HepG2 (cell line): Measurements from ENCODE around the gene PRR9. TPM values are rescaled to one million over a fixed set of nuclear protein-coding genes. Genes with fewer than 3 reads are reported as not detected.

Experiments
- IRX3 ChIP-seq: sonication (generic); formaldehyde crosslinking; IDR thresholded peaks from 2 replicates; pipeline ENCODE4 v1.8.1; 2023; ENCODE audit warnings: mild to moderate bottlenecking, low read depth, missing genetic modification reagents, borderline replicate concordance
- RAD51 ChIP-seq: fragments of 450-650 bp; IDR thresholded peaks from 2 replicates; pipeline ENCODE4 v1.6.1; 2016; ENCODE audit warnings: borderline replicate concordance
- ZBTB7B ChIP-seq: sonication (generic); formaldehyde crosslinking; IDR thresholded peaks from 2 replicates; pipeline ENCODE4 v1.4.0; 2020; ENCODE audit warnings: missing genetic modification reagents
- polyA plus RNA-seq, 8 experiments: library from polyadenylated mRNA; depleted of rRNA in 3 of 8; stranded (reverse) in 7 of 8; unstranded in 1 of 8; fragments of >200 nt; fragmentation: Illumina TruSeq in 4 of 8; extraction: Trizol in 4 of 8; gene quantifications; 2 replicates each; pipeline versions ENCODE4 v1.2.1 to v1.2.3, GENCODE V29; 2011 to 2016; ENCODE audit warnings: low read depth in 4 of 8, missing spikeins in 1 of 8, mixed read lengths in 1 of 8; ENCODE audit not compliant: insufficient read depth in 1 of 8
- total RNA-seq, 5 experiments: library from RNA; depleted of rRNA; stranded (reverse); fragments of >200 nt; fragmentation: Illumina TruSeq; extraction: Trizol; gene quantifications; 2 replicates each; pipeline ENCODE4 v1.2.3, GENCODE V29; 2016; ENCODE audit warnings: low read depth in 1 of 5
- TF ChIP-seq, protein P1 (sequence below): sonication (generic); formaldehyde crosslinking; IDR thresholded peaks from 2 replicates; pipeline ENCODE4 v1.9.0; 2021; ENCODE audit warnings: mild to moderate bottlenecking, missing genetic modification reagents
- TF ChIP-seq, protein P2 (sequence below): sonication (generic); formaldehyde crosslinking; IDR thresholded peaks from one replicate; pipeline ENCODE4 v1.5.1; 2020; ENCODE audit warnings: mild to moderate bottlenecking, missing genetic modification reagents; ENCODE audit errors: not compliant biosample characterization

Gene PRR9
- total and polyA plus RNA-seq, 2 of the 13 experiments (the other 11 are each of a cell fraction or from before 2014, with no cell fraction given): not detected

DNA sequence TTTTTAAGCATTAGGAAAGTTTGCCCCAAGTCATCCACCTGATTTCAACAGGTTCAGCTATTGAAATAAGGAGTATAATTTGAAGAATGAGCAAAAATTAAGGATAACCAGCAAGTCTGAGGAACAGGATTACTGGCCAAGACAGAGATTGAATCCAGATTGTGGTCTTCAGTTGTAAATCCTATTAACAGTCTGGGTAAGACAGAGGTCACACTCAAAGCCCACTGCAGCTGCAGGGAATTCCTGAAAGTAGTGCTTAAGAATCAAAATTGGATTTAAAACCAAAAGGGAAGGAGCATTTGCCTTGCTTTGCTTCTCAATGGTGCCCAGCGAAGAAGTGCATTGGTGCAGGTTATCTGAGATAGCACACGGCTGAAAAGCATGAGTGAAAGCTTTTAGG is 35.7 kb downstream of the PRR9 start (continued):
- TF ChIP-seq, protein P1, sequence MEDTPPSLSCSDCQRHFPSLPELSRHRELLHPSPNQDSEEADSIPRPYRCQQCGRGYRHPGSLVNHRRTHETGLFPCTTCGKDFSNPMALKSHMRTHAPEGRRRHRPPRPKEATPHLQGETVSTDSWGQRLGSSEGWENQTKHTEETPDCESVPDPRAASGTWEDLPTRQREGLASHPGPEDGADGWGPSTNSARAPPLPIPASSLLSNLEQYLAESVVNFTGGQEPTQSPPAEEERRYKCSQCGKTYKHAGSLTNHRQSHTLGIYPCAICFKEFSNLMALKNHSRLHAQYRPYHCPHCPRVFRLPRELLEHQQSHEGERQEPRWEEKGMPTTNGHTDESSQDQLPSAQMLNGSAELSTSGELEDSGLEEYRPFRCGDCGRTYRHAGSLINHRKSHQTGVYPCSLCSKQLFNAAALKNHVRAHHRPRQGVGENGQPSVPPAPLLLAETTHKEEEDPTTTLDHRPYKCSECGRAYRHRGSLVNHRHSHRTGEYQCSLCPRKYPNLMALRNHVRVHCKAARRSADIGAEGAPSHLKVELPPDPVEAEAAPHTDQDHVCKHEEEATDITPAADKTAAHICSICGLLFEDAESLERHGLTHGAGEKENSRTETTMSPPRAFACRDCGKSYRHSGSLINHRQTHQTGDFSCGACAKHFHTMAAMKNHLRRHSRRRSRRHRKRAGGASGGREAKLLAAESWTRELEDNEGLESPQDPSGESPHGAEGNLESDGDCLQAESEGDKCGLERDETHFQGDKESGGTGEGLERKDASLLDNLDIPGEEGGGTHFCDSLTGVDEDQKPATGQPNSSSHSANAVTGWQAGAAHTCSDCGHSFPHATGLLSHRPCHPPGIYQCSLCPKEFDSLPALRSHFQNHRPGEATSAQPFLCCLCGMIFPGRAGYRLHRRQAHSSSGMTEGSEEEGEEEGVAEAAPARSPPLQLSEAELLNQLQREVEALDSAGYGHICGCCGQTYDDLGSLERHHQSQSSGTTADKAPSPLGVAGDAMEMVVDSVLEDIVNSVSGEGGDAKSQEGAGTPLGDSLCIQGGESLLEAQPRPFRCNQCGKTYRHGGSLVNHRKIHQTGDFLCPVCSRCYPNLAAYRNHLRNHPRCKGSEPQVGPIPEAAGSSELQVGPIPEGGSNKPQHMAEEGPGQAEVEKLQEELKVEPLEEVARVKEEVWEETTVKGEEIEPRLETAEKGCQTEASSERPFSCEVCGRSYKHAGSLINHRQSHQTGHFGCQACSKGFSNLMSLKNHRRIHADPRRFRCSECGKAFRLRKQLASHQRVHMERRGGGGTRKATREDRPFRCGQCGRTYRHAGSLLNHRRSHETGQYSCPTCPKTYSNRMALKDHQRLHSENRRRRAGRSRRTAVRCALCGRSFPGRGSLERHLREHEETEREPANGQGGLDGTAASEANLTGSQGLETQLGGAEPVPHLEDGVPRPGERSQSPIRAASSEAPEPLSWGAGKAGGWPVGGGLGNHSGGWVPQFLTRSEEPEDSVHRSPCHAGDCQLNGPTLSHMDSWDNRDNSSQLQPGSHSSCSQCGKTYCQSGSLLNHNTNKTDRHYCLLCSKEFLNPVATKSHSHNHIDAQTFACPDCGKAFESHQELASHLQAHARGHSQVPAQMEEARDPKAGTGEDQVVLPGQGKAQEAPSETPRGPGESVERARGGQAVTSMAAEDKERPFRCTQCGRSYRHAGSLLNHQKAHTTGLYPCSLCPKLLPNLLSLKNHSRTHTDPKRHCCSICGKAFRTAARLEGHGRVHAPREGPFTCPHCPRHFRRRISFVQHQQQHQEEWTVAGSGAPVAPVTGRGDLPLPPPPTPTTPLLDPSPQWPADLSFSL (CRISPR knock-in tag): no peak
- TF ChIP-seq RAD51: no peak
- TF ChIP-seq IRX3 (CRISPR knock-in tag): no peak
- TF ChIP-seq, protein P2, sequence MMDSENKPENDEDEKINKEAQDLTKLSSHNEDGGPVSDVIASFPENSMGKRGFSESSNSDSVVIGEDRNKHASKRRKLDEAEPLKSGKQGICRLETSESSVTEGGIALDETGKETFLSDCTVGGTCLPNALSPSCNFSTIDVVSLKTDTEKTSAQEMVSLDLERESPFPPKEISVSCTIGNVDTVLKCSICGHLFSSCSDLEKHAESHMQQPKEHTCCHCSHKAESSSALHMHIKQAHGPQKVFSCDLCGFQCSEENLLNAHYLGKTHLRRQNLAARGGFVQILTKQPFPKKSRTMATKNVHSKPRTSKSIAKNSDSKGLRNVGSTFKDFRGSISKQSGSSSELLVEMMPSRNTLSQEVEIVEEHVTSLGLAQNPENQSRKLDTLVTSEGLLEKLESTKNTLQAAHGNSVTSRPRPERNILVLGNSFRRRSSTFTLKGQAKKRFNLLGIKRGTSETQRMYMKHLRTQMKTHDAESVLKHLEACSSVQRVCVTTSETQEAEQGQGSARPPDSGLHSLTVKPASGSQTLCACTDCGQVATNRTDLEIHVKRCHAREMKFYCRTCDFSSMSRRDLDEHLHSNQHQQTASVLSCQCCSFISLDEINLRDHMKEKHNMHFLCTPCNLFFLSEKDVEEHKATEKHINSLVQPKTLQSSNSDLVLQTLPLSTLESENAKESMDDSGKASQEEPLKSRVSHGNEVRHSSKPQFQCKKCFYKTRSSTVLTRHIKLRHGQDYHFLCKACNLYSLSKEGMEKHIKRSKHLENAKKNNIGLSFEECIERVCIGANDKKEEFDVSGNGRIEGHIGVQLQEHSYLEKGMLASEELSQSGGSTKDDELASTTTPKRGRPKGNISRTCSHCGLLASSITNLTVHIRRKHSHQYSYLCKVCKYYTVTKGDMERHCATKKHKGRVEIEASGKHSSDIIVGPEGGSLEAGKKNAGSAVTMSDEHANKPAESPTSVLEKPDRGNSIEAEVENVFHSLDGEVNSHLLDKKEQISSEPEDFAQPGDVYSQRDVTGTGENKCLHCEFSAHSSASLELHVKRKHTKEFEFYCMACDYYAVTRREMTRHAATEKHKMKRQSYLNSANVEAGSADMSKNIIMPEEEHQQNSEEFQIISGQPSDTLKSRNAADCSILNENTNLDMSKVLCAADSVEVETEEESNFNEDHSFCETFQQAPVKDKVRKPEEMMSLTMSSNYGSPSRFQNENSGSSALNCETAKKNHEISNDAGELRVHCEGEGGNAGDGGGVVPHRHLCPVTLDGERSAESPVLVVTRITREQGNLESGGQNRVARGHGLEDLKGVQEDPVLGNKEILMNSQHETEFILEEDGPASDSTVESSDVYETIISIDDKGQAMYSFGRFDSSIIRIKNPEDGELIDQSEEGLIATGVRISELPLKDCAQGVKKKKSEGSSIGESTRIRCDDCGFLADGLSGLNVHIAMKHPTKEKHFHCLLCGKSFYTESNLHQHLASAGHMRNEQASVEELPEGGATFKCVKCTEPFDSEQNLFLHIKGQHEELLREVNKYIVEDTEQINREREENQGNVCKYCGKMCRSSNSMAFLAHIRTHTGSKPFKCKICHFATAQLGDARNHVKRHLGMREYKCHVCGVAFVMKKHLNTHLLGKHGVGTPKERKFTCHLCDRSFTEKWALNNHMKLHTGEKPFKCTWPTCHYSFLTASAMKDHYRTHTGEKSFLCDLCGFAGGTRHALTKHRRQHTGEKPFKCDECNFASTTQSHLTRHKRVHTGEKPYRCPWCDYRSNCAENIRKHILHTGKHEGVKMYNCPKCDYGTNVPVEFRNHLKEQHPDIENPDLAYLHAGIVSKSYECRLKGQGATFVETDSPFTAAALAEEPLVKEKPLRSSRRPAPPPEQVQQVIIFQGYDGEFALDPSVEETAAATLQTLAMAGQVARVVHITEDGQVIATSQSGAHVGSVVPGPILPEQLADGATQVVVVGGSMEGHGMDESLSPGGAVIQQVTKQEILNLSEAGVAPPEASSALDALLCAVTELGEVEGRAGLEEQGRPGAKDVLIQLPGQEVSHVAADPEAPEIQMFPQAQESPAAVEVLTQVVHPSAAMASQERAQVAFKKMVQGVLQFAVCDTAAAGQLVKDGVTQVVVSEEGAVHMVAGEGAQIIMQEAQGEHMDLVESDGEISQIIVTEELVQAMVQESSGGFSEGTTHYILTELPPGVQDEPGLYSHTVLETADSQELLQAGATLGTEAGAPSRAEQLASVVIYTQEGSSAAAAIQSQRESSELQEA (CRISPR knock-in tag): no peak
- no peak for TF ChIP-seq ZBTB7B (CRISPR knock-in tag)
